ENCODE data around the gene DFFB. TPM values are rescaled to one million over a fixed set of nuclear protein-coding genes. Genes with fewer than 3 reads are reported as not detected.

DFFB gene
- total and polyA plus RNA-seq, 9 of the 15 experiments (the other 6 are each of a cell fraction or from before 2014, with no cell fraction given), result 2.3 to 15.8 (median 11.5) TPM

- TF ChIP-seq CHD4 (IDR thresholded peaks at IDR 0.05; ENCODE audit: insufficient read depth, insufficient replicate concordance, low read depth, low read length, poor library complexity, severe bottlenecking) (no peak), SIX5 (IDR thresholded peaks at IDR 0.05; ENCODE audit: borderline replicate concordance in 1 of 2, insufficient read depth in 1 of 2, low read depth in 1 of 2, low read length in 2 of 2) (peak; percentile 68 to 78; a peak in 3 of 4 replicates), ZNF124 (CRISPR knock-in tag; IDR thresholded peaks at IDR 0.05) (no peak), BRCA1 (IDR thresholded peaks at IDR 0.05) (no peak), BRCA1 (CRISPR knock-in tag; IDR thresholded peaks at IDR 0.05) (no peak), SMAD1 (IDR thresholded peaks at IDR 0.05; ENCODE audit: low read depth, low read length, partially characterized antibody) (peak; percentile 48), HDAC2 (IDR thresholded peaks at IDR 0.05) (no peak; the same call in 1 of the 2 replicates), POLR2B (IDR thresholded peaks at IDR 0.05; ENCODE audit: low read depth, partially characterized antibody) (no peak), POLR2G (IDR thresholded peaks at IDR 0.05; ENCODE audit: low read depth, low read length) (peak; percentile 93), ZNF780A (CRISPR knock-in tag; IDR thresholded peaks at IDR 0.05) (no peak), TRIM28 (IDR thresholded peaks at IDR 0.05) (peak; percentile 35; the same call in 1 of the 2 replicates), ZFX (CRISPR knock-in tag; IDR thresholded peaks at IDR 0.05) (peak; percentile 97), ZNF274 (IDR thresholded peaks at IDR 0.05; ENCODE audit: borderline replicate concordance, low read depth, low read length) (no peak), ZNF3 (CRISPR knock-in tag; IDR thresholded peaks at IDR 0.05) (no peak), ZNF76 (CRISPR knock-in tag; IDR thresholded peaks at IDR 0.05; ENCODE audit: borderline replicate concordance) (peak; percentile 86), ZNF592 (IDR thresholded peaks at IDR 0.05) (no peak), EP400 (IDR thresholded peaks at IDR 0.05) (peak; percentile 83), SMARCE1 (IDR thresholded peaks at IDR 0.05) (peak; percentile 12), THAP7 (CRISPR knock-in tag; IDR thresholded peaks at IDR 0.05) (peak; percentile 80; the same call in 1 of the 2 replicates)
- TF ChIP-seq, protein P1, sequence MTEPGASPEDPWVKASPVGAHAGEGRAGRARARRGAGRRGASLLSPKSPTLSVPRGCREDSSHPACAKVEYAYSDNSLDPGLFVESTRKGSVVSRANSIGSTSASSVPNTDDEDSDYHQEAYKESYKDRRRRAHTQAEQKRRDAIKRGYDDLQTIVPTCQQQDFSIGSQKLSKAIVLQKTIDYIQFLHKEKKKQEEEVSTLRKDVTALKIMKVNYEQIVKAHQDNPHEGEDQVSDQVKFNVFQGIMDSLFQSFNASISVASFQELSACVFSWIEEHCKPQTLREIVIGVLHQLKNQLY (CRISPR knock-in tag; conservative IDR thresholded peaks at IDR 0.05), result no peak
These were observed 43.1 kb downstream of the DFFB start, which contains the start of gene C1orf174 (continued) for GRCh38 chr1:3900150-3900968.

Data from K562 (cell line).